ENCODE data around the gene CCDC102A.

CCDC102A gene

DNA sequence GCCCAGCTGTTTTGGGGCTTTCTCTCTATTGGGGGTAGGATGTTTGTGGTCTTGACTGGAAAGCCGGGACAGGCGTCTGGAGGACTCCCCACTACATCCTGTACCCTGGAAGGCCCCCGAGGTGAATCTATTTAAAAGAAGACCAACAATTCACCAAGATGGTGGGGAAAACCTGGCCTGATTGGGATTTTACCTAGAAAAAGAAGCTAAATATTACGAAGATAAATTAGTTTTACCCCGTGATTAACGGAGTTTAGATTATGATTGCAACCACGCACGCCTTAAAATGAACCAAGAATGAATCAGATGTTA, 779 bp upstream of the CCDC102A start:
- no peak for DNase-seq (ENCODE audit: low spot score)

DNA sequence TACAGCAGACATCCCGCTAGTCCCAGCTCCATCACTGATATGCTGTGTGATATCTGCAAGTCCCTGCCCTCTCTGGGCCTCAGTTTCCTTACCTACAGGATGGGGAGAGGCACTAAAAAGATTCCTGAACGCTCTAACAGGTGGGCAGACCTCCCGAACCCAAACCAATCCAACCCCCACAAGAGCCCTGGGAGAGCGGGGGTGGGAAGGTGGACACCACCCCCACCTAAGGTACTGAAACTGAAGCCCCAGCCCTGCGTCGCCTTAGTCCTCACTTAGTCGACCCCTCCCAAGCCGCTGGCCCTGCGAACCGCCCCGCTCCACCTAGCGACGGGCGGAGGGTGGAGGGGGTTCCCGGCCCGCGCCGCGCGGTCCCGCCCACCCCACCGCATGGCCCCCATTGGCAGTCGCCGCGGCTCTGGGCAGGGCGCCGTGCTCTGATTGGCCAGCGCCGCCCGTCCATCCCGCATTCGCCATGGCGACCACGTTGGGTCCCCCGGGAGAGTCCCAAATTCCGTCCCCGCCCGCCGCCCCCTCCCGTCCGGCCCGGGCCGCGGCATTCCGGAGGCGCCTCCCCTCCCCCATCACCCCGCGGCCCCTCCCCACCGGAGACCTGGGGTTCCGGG, 578 bp downstream of the CCDC102A start:
- DNase-seq (ENCODE audit: low spot score) = peak; percentile 66

DNA sequence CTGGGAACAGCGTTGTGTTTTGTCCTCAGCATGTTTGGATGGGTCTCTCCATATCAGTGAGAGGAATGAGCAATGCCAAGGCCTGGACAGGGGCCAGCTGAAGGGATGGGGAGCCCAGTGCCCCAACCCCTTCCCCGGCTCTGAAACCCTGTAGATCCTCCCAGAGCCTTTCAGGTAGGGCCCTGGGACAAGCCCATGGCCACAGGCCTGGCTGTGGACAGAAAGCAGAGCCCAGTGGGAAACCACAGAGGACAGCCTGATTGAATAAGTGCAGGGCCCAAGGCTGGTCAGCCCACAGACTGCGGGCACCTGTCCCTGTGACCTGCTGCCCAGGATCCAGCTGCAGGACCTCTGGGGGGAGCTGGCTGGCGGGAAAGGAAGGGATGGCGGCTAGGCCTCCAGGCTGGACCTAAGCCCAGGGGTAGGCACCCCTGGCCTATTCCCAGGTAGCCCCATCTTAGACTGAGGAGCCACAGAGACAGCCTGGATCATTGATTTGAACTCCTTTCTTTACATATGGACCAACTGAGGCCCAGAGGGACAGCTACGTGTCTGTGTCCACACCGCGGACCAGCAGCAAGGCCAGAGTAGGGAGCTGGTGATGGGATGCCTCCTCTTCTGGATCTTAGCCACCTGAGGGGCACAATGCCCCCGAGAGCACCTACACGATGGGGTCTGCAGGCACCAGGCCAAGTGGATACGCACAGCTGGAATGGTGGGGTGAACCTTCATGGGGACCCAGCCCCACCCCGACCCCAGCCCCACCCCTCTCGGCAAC, 1.3 kb downstream of the CCDC102A start:
- DNase-seq (ENCODE audit: low spot score) = no peak

DNA sequence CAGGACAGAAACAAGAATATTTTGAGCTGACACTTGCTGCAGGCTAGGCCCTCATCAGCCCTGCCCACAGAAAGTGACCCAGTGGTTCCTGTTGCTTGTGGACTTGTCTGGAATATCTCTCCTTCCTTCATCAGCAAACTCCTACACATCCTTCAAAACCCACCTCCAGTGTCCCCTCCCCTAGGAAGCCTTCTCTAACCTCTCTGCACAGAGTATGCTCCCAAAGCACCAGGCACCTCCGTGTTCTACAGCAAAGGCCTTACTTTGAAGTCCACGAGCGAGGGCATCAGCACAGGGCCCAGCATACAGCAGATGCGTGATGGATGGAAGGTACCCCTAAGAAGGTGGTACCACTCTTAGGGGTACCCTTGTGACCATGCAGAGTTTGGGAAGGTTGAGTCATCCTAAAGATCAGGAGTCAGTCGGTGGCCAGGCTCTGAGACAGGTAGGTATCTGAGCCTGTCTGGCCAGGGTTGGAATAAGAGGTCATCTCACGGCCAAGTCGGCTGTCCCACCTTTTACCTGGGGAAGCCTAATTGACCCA, 2.0 kb downstream of the CCDC102A start:
- DNase-seq (ENCODE audit: low spot score) = no peak

DNA sequence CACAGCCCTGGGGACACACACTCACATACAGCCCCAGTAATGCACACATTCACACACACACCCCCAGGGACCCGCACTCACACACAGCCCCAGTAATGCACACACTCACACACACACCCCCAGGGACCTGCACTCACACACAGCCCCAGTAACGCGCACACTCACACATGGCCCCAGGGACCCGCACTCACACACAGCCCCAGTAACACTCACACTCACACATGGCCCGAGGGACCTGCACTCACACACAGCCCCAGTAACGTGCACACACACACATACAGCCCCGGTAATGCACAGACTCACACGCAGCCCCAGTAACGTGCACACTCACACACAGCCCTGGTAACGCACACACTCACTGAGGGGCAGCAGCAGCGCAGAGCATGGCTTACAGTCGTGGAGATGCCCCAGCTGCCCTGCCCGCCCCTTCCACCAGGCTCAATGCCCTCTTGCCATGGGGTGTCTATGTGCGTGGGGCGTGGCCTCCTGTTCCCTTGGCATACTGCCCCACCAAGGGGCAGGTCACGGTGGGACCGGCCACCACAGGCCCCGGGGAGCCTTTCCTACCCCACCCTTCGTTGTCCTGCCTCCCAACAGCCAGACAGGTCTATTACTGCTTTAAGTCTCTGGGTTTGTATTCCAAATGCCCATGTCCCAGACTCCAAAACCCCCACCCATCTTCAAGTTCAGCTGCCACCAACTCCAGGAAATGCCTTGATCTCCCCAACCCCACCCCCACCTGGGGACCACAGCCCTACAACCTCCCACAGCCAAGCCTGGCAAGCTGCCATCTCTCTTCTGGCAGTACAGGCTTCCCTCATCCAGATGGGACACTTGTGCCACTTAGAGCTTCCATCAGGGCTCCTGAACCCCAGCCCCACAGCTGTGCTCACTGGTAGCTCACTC, 2.7 kb downstream of the CCDC102A start:
- DNase-seq (ENCODE audit: low spot score) = no peak

DNA sequence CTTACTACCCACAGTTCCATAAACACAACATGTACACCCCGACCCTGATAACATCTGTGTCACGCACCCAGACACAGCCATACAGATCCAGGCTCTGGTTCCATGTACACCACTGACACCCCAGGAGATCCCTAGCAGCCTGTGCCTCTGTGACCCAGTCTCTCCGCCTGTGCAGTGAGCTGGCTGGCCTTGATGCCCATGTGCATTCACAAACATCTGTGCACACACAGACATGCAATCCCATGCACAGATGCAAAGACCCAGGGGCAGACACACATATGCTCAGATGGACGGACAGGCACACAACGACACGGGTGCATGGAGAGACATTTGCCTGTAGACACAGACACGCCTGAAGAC, 4.1 kb downstream of the CCDC102A start:
- DNase-seq (ENCODE audit: low spot score) = no peak

DNA sequence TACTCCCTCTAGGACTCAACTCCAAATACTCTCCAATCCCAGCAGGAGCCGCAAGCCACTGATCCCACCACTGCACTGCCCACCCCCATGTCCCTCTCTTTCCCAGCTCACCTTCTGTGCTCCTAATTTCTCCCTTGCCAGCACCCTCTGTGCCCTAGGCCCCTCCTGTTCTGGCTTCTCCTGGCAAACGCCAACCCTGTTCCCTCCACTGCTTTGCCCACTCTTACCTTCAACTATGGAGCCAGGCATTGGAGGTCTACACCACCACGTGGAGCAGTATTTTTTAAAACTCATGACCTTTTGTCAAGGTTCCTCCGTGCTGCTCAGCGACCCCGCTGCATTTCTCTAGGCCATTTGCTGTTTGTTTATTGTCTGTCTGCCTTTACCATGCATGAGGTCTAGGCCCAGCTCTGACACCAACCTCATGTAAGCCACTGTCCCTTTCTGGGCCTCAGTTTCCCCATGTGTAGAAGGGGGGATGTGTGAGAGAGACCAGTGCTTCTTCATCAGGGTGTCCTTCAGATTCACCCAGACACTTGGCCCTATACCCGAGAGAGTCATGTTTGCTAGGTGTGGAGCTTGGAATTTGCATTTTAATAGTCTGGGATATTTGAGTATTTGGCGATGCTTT, 4.6 kb downstream of the CCDC102A start:
- DNase-seq (ENCODE audit: low spot score) = no peak

DNA sequence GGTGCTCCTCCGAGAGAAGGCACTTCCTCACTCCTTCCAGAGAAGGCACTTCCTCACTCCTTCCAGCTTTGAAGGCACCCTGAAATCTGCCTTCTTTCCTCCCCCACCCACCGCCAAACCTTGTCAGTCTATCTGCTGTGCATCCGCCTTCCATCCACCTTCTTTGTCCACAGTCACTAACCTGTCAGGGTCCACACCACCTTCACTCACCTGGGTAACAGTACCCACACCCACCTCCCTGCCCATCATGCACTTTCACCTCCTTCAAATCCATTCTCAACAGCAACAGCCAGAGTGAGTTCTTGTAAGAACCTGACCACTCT, 5.2 kb downstream of the CCDC102A start:
- DNase-seq (ENCODE audit: low spot score) = no peak

DNA sequence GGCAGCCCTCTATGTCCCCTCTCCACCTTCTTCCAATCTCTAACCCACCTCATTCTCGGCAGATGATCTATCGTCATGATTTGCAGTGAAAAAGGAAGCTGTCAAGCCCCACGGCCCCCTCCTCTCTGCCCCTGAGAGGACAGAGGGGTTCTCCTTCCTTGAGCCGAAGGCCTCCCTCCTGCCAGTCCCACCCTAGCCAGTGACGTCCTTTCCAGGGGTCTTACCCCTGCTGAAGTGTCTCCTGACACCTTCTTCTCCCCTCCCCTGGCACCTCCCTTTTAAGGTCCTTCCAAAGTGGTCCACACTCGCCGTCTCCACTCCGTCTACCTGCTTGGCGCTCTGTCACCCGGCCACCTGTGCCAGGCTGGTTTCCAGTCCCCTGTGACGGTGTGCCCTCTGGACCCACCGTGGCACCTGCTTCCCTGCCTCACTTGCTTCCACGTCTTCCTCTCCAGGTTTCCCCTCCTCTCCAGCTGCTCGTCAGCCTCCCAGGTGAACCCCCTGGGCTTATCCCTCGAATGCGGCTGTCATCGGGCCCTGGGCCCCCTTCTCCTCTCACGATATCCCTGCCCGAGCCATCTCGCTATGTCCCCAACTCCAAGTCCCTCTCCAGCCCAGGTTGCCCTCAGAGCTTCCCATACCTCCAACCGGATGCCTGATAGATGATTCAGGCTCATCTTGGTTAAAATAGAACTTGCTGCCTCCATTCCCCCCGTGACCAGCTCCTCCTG, 5.7 kb downstream of the CCDC102A start:
- no peak for DNase-seq (ENCODE audit: low spot score)

DNA sequence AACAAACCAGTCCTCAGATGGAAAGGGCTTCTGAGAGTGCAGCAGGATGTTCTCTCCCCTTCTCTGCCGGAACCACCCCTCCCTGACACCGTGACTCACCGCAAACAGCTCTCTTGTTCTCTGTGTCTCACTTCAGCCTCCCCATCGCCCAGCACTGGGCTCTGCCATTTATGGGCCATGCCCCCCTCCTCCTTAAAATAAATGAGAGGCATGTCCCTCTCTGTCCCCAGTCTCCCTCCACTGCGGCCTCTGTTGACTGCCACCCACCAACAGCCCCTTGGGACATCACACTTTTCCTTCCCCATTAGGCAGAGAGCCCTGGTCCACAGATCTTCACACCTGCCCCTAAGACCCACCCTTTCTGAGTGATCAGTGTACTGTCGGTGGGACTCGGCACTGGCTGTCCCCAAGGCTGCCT, 6.3 kb downstream of the CCDC102A start:
- DNase-seq (ENCODE audit: low spot score) = no peak

DNA sequence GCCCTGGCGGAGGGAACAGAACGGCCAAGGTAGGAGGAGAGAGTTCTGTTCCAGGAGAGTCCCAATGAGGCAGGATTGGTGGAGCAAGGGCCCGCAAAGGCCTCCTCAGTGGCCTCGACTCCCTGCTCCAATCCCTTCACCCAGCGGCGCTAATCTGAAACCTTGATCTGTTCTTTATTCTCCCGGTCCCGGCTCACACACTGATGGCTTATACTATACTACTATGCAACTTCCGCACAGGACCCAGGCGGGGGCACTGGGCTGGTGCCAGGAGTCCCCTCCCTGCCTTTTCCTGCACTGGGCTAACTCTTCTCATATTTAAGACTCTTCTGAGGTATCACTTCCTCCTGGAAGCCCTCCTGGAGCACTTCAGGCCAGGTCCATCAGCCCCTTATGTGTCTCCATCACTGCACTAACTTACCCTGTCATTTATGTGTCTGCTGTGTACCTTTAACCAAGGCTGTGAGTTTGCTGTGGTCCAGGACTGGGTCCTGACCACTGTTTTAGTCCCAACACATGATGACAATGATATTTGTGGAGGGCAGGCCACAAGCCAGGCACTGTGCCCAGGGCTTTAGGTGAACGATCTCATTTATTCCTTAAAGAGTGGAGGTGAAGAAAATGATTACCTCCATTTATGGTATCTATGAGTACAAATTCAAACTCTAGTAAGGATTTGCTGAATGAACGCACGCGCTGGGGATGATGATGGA, 6.8 kb downstream of the CCDC102A start:
- no peak for DNase-seq (ENCODE audit: low spot score)

DNA sequence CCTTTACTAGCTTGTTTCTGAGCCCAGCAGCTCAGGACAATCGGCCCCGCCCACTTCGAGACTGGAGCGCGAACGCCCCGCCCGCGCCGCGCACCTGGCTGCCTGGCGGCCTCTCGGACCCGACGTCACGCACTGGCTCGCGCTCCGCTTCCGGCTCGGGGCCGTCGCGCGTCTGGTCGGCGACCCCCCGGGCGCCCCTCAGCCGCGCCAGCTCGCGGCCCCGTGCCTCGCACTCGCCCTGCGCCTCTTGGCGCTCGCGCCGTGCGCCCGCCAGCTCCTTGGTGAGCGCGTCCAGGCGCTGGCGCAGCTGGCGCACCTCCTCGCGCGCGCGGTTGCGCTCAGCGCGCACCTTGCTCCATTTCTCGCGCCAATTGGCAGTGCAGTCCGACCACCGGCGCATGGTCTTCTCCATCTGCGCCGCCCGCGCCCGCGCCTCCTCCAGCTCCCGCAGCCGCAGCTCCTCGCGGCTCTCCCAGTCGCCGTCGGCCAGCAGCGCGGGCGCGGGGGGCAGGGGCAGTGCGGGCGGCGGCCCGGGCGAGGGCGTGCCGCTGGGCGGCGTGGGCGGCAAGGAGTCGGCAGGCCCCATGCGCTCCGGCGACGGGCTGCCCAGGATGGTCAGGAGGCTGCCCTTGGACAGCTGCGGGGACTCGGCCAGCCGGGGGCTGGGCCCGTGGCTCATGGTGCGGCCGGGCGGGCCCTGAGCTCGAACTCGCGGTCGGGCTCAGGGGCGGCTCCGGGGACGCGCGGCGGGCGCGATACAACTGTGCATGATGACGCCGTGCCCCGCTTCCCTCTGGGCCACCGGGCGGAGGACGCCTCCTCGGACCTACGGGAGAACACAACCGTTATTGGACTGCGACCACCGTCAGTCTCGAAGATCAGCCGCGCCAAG, 7.6 kb downstream of the CCDC102A start:
- no peak for DNase-seq (ENCODE audit: low spot score)

DNA sequence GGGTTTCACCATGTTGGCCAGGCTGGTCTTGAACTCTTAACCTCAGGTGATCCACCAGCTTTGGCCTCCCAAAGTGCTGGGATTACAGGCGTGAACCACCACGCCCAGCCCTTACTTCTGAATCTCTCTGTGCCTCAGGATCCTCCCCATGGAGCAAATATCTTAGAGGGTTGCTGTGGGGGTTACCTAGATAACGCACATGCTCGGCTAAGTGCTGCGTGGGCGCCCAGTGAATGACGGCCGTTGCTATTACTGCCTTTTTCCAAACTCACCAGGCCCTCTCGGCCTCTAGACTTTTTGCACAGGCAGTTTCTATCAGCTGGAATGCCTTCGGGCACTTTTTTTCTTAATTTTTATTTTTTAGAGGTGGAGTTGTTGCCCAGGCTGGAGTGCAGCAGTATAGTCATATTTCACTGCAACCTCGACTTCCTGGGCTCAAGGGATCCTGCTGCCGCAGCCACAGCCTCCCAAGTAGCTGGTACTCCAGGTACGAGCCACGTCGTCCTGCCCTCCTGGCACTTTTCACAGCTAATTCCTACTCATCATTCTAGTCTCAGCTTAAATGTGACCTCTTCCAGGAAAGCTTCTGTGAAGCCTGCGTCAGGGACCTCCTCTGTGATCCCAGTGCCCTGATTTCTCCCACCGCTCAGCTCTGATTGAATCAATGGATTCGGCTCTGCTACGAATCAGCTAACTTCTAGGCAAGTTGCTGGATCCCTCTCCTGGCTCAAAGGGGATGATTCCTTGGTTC, 8.6 kb downstream of the CCDC102A start:
- DNase-seq (ENCODE audit: low spot score) = no peak

DNA sequence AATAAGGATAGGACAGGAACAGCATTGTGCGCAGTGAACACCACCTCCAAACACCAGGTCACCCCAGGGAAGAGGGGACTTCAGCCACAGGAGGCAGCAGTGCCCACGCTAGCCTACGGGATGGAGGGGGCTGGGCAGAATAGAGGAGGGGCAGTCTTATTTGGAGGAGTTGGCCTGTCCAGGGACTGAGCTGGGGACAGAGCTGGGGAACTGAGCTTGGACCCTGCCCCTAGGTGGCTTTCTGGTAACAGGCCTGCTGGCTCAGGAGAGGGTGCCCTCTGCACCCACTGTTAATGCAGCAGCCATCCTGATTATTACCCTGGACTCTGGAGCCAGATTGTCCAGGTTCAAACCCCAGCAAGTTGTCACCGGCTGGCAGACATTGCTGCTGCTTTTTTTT, 9.3 kb downstream of the CCDC102A start:
- no peak for DNase-seq (ENCODE audit: low spot score)

DNA sequence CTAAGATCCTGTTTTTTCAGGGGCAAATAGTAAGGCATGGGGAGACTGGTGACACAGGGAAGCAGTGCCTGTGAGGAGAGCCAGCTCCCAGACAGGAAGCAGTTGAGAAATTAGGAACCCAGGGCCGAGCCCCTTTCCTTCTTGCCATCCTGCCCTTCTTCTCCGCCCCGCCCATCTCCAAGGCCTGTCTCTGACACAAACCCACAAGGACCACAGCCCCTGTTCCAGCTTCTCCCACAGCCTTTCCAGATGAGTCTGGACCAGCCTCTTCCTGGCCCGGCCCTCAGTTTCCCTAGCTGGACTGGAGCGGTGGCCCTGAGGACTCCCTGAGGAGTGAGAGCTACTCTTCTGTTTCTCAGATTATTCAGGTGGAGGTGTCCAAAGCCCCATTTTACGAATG, 9.9 kb downstream of the CCDC102A start:
- no peak for DNase-seq (ENCODE audit: low spot score)

DNA sequence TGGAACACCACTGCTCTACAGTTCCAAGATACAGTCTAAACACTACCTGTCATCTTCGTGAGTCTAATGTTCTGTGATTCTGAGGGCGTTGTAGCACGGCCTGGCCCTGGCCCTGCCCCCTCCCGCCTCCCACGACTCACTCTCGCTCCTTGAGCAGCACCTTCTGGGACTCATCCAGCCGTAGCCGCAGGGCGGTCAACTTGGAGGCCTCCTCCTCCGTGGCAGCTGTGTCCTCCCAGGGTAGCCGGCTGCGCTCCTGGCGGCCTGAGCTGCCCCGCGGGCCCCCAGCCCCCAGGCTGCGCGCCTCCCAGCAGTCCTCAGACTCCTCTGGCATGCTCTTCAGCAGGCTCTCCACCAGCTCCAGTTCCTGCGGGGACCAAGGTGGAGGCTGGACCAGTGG, 10.6 kb downstream of the CCDC102A start:
- no peak for DNase-seq (ENCODE audit: low spot score)

DNA sequence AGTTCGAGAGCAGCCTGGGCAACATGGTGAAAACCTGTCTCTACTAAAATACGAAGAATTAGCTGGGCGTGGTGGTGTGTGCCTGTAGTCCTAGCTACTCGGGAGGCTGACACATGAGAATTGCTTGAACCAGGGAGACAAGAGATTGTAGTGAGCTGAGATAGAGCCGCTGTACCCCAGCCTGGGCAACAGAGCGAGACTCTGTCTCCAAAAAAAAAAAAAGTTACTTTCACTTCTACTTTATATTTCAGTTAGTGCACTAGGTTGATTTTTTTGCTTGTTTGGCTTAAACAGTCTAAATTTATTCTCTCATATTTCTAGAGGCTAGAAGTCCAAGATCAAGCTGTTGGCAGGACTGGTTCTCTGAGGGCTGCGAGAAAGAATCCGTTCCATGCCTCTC, 13.4 kb downstream of the CCDC102A start:
- no peak for DNase-seq (ENCODE audit: low spot score)

DNA sequence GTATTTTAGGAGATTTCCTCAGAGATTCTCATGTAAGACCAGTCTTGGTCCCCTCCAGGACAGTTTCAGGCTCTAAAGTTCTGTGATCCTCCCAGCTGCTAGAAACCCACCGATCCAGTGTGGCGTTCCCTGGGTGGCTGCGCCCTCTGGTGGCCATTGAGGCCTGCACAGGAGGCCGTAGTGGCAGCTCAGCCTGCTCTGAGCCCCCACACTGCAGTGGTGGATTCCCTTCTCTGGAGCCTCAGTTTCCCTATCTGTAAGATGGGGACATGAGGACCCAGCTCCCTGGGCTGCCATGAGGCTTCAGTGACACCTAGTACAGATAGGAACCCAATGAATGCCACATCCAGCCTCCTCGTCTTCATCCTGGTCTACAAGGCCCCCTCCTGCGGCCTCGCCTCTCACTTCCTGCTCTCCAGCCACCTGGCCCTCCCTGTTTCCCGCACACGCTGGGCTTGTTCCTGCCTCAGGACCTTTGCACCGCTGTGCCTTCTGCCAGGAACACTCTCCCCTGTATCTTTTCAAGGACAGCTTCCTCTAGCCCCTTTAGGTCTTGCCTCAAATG, 16.5 kb downstream of the CCDC102A start:
- DNase-seq (ENCODE audit: low spot score) = peak; percentile 49

DNA sequence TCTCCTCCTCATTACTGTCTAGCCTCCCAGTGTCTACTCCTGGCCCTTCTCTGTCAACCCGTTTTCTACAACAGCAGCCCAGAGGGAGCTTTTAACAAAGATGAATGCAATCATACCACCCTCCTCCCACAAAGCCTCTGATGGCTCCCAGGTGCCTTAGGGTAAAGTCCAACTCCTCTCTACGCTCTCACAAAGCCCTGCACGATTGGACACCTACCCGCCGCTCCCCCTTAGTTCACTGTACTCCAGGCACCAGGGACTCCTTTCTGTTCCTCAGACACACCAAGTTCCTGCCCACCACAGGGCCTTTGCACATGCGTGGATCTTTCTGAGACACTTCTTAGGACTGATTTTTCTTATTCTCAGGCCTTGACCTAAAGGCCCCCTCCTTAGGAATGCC, 17.4 kb downstream of the CCDC102A start:
- no peak for DNase-seq (ENCODE audit: low spot score)

All from putamen (tissue), 1 donor.